DLD1 (cell line): ENCODE data around the gene ZNF48.

Source experiments
- in situ Hi-C: cut with HindIII; loops from 2 replicates; pipeline ENCODE4 v1.10.0; 2017; ENCODE audit warnings: low sequenced_read_pairs

Gene ZNF48

DNA sequence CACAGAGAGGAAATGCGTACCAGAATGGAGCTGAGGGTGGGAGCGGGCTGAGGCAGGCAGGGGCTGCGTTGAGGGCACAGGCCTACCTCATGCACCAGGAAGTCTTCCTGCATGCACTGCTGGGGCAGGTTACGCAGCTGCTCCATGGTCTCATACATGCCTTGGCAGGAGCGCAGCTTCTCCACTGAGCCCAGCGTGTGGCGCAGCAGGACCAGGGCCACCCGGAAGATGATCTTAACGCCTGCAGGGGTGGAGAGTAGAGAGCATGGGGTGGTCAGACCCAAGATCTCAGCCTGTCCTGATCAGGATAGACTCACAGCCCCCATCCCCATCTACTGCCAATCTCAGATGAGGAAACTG is 36.7 kb upstream of the ZNF48 start:
- in situ Hi-C loops: no loop called here

DNA sequence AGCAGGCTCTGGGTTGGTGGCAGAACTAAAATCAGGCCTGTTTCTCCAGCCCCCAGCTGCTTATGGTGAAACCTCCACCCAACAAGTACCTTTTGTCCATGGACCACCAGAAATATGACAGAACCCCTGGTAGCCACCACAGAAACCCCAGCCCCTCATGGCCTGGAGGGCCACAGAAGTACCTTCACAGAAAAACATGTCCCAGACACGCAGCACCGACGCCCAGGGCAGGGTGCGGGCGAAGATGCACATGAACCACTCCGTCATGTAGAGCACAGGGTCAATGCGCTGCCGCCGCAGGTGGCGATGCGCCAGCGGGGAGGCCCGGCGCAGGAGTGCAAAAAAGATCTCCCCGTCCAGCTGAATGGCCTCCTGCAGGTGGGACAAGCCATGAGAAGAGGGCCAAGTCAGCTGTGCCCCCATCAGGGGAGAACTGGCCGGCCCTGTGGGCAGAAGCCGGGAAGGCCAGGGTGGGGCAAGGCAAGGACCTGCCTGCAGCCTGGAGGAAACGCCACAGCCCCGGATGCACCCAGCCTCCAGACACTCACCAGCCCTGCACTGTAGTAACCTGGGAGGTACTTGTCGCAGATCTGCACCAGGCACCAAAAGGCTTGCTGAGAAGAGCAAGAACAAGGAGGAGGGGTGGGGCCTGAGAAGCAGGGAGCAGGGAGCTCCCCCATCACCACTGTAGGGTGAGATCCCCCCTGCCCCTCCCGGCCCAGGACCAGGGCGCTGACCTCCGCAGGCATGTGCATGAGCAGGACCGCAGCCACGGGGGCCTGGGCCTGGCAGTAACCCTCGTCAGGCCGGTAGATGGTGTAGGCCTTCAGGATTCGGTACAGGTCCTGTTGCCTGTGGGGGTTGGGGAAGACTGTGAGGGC is 36.0 kb upstream of the ZNF48 start:
- in situ Hi-C loops: no loop called here

DNA sequence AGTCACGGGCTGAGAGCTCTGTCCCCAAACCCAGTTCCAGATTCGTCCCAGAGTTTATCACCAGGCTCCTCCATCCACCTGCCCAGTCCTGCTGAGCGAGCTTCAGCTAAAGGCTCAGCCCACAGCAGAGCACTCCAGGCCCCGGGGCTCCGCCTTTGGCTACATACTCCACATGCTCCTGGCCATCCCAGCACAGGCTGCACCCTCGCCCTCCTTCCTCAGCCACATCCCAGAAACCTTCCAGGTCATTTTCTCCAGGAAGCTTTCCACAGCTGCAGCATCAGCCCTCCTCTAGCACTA is 35.4 kb upstream of the ZNF48 start:
- in situ Hi-C loops: no loop called here

DNA sequence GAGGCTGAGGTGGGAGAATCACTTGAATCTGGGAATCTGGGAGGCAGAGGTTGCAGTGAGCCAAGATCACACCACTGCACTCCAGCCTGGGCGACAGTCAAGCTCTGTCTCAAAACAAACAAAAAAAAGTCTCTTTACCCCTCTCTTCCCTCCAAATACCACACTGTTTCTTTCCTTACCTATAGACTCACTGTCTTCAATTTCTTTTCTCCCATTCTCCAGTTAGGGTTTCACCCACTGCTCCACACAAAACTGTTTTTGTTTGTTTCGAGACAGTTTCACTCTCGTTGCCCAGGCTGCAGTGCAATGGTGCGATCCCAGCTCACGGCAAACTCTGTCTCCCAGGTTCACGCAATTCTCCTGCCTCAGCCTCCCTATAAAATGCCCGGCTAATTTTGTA is 34.0 kb upstream of the ZNF48 start:
- in situ Hi-C loops: no loop called here

DNA sequence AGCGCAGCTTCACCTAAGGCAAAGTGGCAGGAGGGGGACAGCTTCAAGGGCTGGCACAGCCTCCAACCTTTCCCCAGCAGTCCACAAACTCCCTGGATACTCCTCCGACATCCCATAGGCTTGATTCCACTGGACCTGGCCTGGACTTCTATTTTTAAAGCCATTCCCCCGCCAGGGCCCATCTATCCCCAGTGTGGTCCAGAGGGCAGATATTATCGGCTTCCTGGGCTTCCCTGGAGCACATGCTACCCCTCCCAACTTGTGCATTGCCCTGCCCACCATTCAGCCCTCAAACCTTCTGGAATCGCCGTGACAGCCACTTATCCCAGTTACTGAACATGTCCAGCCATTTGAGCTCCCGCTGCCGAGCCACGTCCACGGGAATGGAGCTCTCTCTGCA is 30.0 kb upstream of the ZNF48 start:
- in situ Hi-C loops: no loop called here

DNA sequence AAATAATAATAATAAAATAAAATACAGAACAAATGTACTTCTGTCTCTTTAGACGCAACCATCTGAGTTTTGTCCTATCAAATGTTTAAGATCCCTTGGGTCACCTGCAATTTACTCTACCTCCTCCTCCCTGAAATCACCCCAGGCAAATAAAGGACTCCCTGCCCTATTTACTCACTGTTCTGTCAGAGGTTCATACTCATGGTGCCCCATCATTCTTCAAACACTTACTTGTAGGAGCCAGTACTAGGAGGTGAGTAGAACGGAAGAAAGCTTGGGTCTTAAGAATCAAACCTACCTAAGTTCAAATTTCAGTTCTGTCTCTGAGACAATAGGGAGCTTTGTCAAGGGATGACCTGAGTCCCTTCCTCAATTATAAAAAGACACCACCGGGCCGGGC is 28.7 kb upstream of the ZNF48 start:
- in situ Hi-C loops: no loop called here

DNA sequence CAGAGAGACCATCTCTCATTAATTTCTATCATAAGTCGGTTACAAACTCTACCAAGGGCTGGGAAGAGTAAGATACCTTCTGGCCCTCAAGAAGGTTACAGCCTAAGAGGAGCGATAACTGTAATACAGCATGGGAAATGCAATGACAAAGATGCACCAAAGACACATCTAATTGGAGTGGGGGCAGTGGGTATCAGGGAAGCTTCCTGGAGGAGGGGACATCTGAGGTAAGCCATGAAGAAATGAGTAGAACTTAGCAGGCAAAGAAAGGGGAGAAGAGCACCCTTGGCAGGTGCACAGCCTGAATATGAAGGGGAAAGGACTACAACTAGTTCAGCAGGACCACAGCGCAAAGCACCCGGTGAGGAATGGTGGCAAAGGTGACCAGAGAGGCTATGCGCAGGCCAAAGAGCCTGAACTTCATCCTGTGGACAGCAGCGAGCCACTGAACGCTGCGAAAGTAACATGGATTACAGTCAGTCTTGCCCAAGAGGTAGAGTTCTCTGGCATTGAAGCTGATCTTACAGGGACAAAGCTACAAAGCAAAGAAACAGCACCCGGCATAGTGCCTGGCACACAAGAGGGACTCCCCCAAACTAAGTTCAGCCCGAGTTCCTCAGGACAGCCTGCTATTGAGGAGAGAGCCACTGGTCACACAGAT is 27.7 kb upstream of the ZNF48 start:
- in situ Hi-C loops: no loop called here

DNA sequence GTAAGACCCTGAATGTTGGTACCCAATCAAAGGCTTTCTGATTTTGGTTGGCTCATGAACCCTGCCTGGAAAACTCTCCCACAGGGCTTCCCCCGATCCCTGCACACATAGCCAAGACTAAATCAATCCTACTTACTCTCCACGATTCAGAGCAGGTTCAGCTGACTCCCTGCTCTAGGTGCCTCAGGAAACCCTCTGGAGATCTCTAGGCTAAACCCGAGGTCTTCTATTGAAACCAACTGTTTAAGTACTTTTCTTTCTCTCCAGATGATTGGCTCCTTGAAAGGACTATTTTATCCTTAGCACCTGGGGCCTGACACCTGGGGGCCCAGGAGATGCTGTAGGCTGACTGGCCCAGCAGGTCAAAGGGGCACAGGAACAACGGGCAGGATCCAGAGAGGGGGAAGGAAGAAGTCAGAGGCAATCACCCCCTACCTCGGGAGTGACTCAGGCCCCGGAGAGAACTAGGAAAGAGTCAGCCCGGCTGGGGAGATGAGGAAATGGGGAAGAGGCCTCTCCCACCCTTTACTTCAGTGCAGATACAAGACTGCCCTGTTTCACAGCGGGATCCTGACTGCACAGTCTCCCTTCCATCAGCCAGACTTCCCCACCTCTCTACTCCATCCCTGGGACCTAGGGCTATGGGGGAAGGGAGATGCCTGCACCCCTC is 27.0 kb upstream of the ZNF48 start:
- in situ Hi-C loops: no loop called here

DNA sequence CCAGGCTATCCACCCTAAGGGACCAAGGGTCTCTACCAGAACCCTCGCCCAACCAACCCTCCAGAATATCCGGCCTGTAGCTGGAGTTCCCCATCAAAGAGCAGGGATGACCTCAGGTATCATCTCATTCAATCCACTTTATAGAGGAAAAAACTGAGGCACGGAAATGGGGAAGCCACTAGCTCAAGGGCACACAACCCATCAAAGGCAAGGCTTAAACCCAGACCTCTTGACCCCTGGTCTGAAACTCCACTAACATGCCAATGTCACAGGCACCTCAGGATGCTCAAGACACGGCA is 26.5 kb upstream of the ZNF48 start:
- in situ Hi-C loops: no loop called here

DNA sequence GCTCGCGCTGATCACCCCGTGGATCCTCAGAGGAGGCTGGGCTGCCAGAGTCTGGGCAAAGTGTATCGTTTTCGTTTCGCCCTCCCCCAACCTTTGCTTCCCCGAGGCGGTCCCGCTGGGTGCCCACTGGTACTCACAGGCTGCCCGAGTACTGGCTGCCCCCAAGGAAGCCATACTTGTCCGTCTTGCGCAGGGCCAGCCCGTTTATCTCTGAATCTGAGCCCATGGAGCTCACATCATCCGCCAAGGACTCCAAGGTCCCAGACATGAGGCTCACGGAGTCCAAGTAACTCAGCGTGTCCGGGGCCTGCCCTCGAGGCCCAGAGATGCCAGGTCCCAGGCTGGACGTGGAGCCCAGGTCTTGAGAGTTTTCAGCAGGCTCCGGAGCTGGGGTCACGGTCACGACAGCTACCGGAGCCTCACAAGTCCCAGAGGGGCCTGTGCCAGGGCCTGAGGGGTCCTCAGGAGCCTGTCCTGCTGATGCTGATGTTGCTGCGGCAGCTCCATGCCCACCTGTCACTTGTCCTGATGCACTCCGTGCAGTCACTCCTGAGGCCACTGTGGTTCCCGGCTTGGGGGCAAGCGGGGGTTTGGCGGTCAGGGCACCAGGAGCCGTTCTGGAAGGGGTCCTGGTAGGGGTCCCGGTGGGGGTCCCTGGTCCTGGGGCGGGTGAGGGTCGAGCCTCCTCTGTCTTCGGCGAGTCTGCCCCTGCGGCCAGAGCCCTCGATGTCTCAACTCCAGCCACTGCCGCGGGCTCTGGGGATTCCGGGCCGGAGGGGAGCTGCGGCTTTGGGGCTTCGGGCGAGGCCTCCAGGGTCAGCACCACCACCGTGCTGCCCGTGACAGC is 25.9 kb upstream of the ZNF48 start:
- in situ Hi-C loops: no loop called here

DNA sequence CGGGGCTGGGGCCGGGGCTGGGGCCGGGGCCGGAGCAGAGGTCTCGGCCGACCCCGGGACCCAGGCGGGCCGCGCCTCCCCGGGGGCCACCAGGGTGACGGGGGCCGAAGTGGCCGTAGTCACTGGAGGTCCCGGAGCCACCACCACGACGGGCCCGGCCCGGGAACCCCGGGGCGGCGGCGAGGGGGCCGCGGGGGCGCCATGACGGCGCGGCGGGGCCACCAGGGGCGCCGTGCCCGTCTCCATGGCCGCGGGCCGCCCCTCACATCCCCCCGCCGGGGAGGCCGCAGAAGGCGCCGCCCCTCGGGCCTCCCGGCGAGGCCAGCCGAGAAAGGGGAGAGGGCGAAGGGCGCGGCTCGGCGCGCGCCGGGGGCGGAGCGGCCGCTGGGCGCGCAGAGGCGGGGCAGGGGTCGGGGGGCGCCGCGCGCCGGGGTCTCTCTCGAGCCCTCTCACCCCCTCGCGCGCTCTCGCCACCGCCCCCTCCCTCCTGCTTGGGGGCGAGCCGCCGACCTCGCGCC is 25.2 kb upstream of the ZNF48 start:
- in situ Hi-C loops: no loop called here

DNA sequence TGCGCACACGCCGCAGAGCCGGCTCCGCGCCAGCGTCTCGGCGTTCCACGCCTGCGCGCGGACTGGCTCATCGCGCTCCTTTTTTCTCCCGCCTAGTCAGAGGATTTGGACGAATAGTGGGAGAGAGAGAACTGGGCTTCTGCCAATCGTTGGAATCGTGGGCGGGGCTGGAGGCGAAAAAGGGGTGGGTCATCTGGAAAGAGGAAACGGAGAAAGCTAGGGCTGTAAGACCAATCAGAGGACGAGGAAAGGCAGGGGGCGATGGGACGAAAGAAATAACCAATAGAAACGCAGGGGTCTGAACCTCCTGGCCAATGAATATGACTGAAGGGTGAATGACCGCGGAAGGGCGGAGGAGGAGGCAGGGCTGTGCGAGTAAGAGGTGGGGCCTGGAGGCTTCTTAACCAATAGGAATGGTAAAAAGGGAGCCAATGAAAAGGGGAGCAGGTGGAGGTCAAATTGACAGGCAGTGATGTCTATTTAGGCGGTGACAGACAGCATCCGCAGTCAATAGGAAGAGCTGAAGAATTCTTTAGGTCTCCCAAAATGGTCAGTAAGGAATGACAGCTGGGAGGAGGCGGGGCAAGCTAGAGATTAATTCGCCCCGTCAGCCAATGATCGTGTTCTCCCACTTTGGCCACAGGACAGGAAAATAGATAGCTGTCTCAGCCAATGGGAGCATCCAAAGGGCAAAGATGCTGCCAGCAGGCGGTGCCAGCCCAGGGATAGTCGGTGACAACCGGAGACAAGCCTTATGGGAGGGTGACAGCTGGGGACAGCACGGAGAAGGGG is 24.6 kb upstream of the ZNF48 start, which contains the start of gene TBC1D10B:
Gene TBC1D10B (minus strand): TSS at position 39 of the 792 bp plus-strand sequence. CDS start 311 bp downstream, outside the sequence.
- in situ Hi-C loops: no loop called here

DNA sequence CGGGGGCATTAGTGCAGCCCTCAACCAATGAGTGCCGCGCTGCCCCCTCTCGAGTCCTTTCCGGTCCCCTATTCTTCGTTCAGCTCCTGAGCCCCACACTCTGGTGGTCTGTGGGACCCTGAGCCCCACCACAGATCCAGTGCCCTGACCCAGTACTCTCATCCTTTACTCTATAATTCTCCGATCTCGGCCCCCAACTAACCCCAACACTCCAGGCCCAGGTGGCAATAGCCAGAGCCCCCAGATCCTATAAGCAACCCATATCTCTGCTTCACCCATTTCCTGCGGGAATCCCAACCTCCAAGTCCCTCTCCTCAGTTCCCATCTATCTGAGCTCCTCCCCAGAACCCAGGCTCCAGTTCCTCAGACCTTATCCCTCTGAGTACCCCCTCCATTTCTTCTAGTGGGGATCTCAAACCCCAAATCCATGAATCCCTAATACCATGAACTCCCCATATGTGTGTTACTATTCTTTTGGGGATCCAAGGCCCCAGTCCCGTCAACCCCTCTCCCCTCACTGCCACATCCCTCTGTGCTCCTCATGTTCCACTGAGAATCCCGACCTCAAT is 23.9 kb upstream of the ZNF48 start:
- in situ Hi-C loops: no loop called here

DNA sequence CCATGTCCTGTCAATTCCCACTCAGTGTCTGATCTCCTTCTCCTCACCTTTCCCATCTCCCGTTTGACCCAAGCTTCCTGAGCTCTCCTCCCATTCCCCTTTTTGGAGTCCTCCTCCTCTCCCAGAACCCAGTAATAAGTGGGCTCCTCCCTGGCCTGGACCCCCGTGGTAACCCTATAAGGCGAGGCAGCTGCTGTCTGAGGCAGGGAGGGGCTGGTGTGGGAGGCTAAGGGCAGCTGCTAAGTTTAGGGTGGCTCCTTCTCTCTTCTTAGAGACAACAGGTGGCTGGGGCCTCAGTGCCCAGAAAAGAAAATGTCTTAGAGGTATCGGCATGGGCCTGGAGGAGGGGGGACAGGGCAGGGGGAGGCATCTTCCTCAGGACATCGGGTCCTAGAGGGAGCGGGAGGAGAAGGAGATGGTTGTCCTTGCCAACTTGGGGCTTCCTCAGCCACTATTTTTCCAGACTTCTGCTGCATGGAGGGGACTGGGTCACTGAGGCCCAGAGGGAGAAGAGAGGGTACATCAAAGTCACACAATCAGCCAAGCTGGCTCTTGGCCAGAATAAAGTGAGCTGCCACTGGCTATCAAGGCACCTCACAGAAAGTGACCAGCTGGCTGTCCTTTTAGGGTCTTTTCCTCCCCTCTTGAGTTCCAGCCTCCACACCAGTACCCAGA is 23.0 kb upstream of the ZNF48 start:
- in situ Hi-C loops: no loop called here

DNA sequence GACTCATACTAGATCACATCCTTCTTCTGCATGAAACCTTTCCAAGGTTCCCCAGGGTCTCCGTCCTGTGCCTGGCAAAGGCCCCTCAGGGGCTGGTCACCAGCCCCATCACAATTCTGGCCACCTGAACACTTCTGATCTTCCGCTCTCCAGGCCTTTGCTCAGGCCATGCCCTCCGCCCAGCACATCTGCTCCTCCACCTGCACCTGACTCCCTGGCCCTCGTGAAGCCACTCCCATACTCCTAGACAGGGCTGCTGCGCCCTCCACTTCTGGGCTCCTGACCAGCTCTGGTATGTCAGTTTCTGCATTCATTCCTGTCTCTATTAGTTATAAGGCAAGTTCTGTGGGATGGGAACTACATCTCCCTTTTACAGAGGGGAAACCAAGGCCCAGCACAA is 22.5 kb upstream of the ZNF48 start:
- in situ Hi-C loops: no loop called here

DNA sequence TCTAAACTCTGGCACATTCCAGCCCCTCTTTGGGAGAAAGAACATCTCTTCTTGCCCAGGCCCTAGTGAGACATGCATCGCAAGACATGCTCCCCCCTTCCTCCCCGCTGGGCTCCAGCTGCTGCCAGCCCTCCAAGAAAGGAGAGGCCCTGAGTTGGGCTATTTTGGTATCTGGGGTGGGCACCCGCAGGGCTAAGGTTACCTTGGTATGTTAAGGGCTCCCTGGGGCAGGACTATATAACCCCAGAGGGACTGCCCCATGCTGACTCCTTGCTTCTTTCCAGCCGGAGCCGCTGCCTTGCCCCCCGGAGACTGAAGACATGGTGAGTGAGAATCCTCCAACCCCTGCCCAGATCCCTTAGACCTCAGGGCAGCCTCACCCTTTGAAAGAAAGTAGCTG is 20.7 kb upstream of the ZNF48 start, which contains the start of gene MYL11:
Gene MYL11 (plus strand): TSS at position 265 of the 400 bp plus-strand sequence. CDS start 56 bp downstream, at position 321.
- in situ Hi-C loops: no loop called here

DNA sequence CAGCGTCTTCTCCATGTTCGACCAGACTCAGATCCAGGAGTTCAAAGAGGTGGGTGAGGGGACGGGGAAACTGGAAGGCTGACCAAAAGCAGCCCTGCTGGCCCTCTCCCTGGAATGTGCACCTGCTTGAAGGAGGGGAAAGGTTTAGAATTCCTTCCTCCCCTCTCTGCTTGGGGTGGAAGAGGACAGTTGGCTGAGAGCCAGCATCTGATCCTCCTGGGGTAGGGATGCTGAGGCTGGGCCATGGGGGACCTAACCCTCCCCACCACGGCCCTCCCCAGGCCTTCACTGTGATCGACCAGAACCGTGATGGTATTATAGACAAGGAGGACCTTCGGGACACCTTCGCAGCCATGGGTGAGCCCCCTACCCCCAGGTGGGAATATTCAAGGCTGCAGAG is 19.4 kb upstream of the ZNF48 start:
- in situ Hi-C loops: no loop called here

DNA sequence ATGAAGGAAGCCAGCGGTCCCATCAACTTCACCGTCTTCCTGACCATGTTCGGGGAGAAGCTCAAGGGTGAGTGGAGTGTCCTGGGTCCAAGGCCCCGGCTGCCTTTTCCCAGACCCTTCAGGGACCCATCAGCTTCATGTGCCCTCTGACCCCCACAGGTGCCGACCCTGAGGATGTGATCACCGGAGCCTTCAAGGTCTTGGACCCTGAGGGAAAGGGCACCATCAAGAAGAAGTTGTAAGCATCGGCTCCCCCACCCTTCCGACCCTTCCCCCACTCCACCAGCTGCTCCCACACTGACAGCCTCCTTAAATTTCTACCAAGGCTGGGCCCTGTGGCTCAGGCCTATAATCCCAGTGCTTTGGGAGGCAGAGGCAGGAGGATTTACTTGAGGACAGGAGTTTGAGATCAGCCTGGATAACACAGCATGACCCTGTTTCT is 18.7 kb upstream of the ZNF48 start:
- in situ Hi-C loops: no loop called here
